ENCODE measurements around the gene TNS3. TPM values are rescaled to one million over a fixed set of nuclear protein-coding genes. Genes with fewer than 3 reads are reported as not detected.

The TNS3 gene
- total RNA-seq, 1 donor from 2014 or later = 174 TPM

- peaks cover 4% of the 10 kb centered on the region for H3K4me1 ChIP-seq
- TF ChIP-seq CTCF (IDR thresholded peaks at IDR 0.05) = no peak
- no peak for DNase-seq
- H3K27ac ChIP-seq = no peak overlapping the region
- H3K36me3 ChIP-seq = peaks cover 47% of the 10 kb centered on the region
- no peaks in the 10 kb centered on the region for H3K9me3 ChIP-seq
- H3K4me3 ChIP-seq = no peak overlapping the region
- intact Hi-C loops (cut with DNase I) = no loop called here
- no peak for ATAC-seq
- H3K27me3 ChIP-seq (ENCODE audit: low read depth) = no peaks in the 10 kb centered on the region
Observed at GRCh38 chr7:47366960-47367359, 215.0 kb downstream of the TNS3 start.

GRCh38 chr7:47366211-47366610, 215.7 kb downstream of the TNS3 start:
- Histone ChIP-seq H3K4me1 (no peaks in the 10 kb centered on the region), H3K9me3 (no peaks in the 10 kb centered on the region), H3K27ac (no peak overlapping the region), H3K27me3 (ENCODE audit: low read depth) (no peaks in the 10 kb centered on the region), H3K36me3 (peaks cover 47% of the 10 kb centered on the region), H3K4me3 (no peak overlapping the region)
- ATAC-seq = no peak
- no peak for TF ChIP-seq CTCF (IDR thresholded peaks at IDR 0.05)
- DNase-seq = no peak
- intact Hi-C loops (cut with DNase I) = no loop called here

- no peak for TF ChIP-seq CTCF (IDR thresholded peaks at IDR 0.05)
- intact Hi-C loops (cut with DNase I) = no loop called here
Observed at GRCh38 chr7:47362984-47363383, 218.9 kb downstream of the TNS3 start.

GRCh38 chr7:47361746-47362215, 220.1 kb downstream of the TNS3 start:
- DNase-seq = no peak
- H3K4me1 ChIP-seq = no peaks in the 10 kb centered on the region
- ATAC-seq = peak; percentile 24 to 63
- no peak overlapping the region for H3K27ac ChIP-seq
- H3K36me3 ChIP-seq = peaks cover 29% of the 10 kb centered on the region
- no peak for TF ChIP-seq CTCF (IDR thresholded peaks at IDR 0.05)
- no peak overlapping the region for H3K4me3 ChIP-seq
- no peaks in the 10 kb centered on the region for H3K27me3 ChIP-seq (ENCODE audit: low read depth)
- intact Hi-C loops (cut with DNase I) = no loop called here
- no peaks in the 10 kb centered on the region for H3K9me3 ChIP-seq

More at GRCh38 chr7:47362984-47363383, 218.9 kb downstream of the TNS3 start:
- Histone ChIP-seq H3K4me1 (no peaks in the 10 kb centered on the region), H3K36me3 (peaks cover 40% of the 10 kb centered on the region), H3K27ac (no peak overlapping the region), H3K27me3 (ENCODE audit: low read depth) (no peaks in the 10 kb centered on the region), H3K9me3 (no peaks in the 10 kb centered on the region), H3K4me3 (no peak overlapping the region)
- DNase-seq = no peak
- ATAC-seq = no peak

GRCh38 chr7:47361236-47361635, 220.7 kb downstream of the TNS3 start:
- Histone ChIP-seq H3K9me3 (no peaks in the 10 kb centered on the region), H3K4me3 (no peak overlapping the region), H3K36me3 (peaks cover 26% of the 10 kb centered on the region), H3K4me1 (no peaks in the 10 kb centered on the region), H3K27ac (no peak overlapping the region), H3K27me3 (ENCODE audit: low read depth) (no peaks in the 10 kb centered on the region)
- intact Hi-C loops (cut with DNase I) = no loop called here
- no peak for DNase-seq
- no peak for TF ChIP-seq CTCF (IDR thresholded peaks at IDR 0.05)
- no peak for ATAC-seq
